GM21447 (cell line): ENCODE results near the gene BICD2.
A peak's percentile ranks its signal among the peaks of the same experiment; 100 is the strongest.

ENCODE experiments used
- ATAC-seq: cut with Tn5 transposase; IDR thresholded peaks from one replicate; pipeline ENCODE4 v1.9.1; 2021; ENCODE audit not compliant: unreplicated experiment

The BICD2 gene

GRCh38 chr9:92728831-92729734 is 35.5 kb downstream of the BICD2 start:
- peak; percentile 82 for ATAC-seq

DNA sequence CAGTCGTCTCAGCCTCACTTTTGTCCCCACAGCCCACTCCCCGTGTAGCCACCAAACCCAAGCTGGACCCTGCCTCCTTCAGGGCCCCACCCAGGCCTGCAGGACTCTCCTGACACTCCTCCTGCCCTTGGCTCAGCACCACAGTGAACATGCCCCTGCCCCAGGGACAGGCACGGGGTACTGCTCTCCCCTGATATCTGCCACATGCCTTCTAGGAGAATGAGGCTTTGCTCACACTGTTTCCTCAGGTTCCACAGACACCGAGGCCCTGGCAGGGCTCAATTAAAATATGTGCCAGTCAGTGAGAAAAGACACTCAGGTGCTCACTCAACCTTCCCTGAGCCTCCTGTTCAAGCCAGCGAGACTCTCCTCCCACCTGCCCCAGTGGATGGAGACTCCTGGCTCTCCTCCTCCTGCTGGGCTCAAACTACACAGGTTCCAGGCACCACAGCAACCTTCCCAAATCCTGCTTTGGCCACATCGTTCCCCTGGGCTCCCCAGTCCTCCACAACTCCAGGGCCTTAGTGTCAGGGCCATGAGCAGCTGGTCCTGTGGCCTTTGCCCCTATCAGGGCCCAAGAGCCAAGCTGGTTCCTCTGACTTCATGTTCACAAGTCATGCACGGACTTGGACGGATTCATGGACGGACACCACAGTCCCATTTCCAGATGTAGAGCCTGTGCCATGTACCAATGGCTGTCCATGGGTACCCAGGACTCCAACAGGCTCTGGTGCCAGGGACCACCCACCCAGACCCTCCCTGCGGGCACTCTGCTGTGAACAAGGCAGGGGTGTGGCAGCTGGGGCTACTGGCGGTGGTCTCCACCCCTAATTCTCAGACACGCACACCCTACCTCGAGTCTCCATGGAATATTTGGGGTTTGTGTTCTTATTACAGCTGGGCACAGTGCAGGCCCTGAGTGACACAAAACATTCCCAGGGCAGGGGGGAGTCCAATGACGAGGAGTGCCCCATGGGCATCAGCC is 36.6 kb downstream of the BICD2 start:
- ATAC-seq: no peak

DNA sequence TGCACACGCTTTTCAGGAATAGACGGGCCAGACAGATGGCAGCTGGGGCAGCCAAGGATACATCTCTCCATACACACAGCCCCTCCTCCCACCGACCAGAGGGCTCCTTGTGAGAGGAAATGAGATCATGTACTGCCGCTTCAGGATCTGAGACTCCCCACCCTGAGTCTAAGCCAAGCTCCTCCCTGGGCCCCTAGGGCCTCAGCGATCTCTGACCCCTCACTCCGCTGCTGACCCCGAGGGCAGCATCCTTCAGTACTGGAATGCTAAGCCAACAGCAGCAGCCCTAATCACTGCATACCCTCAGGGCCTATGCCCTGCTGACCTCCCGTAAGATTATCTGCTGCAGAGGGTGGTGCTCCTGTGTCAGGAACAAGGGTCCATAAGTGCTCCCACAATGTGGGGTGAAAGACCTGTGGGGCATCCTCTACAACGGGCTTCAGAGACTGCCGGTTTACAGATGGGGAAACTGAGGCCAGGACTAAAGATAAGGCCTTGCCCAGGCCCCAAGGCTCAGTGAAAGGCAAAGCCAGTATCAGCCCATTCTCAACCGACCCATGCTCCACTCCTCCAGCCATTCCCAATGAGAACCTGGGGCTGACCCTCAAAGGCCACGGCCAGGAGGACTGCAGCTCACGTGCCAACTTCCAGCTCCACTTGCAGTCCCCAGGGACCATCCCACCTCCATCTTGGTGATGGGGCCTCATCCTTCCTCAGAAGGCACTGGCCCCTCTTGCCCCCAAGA is 37.5 kb downstream of the BICD2 start:
- ATAC-seq: no peak

DNA sequence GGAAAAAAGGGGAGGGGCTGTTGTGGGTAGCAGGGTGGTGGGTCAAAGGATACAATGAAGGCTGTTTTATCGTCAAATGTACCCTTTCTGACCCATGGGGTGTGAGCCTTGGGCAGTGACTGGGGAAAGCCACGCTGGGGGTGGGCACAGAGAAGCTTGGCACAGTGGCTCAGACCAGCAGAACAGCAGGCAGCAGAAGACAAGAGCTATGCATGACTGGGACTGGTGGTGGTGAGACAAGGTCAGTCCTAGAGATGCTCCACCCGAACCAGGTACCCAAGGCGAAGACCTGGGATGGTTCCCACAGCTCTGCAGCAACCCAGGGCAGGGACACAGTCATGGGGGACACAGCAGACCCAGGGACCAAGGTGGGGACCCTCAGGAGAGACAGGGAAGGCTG is 38.3 kb downstream of the BICD2 start:
- ATAC-seq: no peak

DNA sequence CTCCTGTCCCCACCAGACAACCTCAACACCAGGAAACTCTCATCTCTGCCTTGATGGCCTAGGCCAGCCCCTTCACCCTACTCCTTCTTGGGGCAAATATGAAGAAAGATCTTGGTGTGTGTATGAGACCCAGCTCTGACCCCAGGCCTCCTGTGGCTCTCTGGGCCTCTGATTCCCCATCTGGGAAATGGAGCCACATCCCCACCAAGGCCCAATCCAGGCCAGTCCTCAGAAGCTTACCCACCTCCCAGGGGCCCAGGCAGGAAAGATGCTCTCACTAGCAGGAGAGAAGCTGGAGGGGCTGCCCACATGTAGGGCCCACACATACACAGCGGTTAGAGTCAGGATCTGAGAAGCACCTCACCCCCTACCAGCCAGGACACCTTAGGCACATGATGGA is 38.9 kb downstream of the BICD2 start:
- ATAC-seq: no peak

DNA sequence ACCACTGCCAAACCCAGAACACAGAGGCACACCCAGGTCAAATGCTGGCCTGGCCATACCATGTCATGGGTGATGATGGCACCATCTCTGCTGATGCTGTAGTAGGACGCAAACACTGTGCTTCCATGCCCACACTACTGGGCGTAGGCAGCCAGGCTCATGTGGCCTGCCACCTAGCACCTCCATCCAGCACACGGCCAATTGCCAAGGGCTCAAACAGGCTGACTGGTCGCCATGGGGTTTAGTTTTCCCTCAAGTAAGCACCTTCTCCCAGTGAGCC is 39.4 kb downstream of the BICD2 start:
- no peak for ATAC-seq

DNA sequence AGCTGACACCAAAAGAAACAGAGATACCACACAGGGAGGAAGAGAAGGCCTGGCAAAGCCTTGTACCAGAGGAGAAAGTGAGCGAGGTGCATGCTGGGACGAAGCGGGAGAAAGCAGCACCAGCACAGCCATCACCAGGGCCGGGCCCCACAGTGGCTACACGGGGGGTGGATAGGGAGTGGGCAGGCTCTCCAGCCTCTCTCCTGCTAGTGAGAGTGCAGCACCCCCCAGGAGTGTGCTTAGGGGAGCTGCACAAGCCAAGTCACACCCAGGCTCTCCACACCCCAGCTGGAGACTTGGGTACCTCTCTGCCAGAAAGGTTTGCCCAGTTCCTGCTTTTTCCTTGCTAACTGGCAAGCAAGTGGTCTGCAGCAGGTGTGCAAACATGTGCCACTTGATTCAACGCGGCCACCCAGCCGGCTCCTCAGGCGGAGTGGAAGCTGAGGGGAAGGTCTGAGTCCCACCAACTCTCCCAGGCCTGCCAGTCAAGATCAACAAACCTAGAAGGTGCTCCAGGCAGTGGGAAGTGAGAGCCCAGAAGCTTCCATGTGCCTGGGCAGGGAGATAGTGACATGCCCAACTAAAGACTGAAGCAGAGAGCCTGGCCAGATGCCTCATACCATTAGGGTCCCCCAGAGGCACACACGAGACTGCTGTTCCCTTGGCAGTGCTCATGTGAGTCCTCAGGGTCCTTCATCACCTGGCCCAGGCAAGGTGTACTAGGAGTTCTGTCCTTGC is 39.9 kb downstream of the BICD2 start:
- no peak for ATAC-seq

- no peak for ATAC-seq
Measured at GRCh38 chr9:92723801-92724323, 40.8 kb downstream of the BICD2 start.

- ATAC-seq: no peak
Measured at GRCh38 chr9:92723299-92723625, 41.4 kb downstream of the BICD2 start.

DNA sequence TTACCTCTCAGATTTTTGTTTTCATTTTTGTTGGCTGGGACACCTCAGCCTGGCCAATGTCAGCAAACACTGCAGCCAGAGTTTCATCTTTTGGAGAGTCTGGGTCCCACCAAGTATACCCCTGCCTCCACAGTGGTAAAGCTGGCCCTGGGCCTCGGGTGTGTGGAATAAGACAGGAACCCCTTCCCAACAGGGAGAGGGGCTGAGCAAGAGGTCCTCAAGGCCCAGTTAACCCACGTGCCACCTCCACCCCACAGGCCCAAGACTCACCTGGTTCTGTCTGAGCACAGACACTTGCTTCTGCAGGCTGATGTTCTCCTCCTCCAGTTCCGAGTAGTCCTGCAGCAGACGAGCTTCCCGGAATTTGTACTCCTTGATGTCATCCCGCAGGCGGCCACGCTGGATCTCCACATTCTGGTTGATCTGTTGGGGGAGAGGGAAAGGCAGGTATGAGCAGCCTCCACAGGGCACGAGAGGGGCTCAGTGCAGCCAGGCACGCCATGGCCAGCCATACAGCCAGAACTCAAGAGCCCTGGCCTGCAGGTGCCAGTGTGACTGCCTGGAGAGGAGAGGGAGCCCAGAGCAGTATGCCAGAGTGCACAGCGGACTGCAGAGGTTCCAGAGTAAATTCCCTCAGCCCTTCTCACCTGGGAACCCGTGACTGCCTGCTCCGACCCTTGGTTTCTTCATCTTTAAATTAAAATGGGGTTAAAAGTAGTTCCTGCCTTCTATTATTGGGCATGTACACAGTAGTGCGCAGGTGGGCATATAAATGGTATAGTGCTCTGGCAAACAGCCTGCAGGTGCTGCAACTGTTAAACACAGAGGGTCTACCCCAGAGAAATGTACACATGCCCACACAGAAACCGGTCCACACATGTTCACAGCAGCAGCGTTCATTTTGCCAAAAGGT is 42.0 kb downstream of the BICD2 start:
- no peak for ATAC-seq

GRCh38 chr9:92721548-92721947 is 43.1 kb downstream of the BICD2 start:
- ATAC-seq: no peak

- ATAC-seq: no peak
Measured at GRCh38 chr9:92720807-92721535, 43.7 kb downstream of the BICD2 start.

DNA sequence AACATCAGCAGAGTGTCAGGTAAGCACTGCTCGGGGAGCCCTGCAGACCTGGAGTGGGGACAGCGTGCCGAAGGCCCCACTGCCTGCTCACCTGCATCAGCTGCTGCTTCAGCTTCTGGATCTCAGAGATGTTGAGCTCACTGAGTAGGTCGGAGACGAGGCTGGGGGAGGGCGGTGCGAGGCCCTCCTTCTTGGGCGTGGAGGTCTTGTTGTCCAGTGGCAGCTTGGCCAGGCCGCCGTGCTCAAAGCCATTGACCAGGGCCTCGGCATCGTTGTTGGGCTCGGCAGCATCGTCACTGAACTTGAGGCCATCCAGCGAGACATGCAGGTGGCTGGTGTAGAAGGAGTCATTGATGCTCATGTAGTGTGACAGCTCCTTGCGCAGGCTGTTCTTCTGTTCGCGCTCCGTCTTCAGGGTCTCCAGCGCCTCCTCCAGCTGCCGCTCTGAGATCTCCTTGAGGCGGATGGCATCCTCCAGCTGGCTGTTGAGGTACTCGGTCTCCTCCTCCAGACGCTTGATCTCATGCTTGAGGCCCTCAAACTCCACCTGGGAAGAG is 44.3 kb downstream of the BICD2 start:
- no peak for ATAC-seq

GRCh38 chr9:92719028-92719647 is 45.5 kb downstream of the BICD2 start:
- ATAC-seq: no peak

DNA sequence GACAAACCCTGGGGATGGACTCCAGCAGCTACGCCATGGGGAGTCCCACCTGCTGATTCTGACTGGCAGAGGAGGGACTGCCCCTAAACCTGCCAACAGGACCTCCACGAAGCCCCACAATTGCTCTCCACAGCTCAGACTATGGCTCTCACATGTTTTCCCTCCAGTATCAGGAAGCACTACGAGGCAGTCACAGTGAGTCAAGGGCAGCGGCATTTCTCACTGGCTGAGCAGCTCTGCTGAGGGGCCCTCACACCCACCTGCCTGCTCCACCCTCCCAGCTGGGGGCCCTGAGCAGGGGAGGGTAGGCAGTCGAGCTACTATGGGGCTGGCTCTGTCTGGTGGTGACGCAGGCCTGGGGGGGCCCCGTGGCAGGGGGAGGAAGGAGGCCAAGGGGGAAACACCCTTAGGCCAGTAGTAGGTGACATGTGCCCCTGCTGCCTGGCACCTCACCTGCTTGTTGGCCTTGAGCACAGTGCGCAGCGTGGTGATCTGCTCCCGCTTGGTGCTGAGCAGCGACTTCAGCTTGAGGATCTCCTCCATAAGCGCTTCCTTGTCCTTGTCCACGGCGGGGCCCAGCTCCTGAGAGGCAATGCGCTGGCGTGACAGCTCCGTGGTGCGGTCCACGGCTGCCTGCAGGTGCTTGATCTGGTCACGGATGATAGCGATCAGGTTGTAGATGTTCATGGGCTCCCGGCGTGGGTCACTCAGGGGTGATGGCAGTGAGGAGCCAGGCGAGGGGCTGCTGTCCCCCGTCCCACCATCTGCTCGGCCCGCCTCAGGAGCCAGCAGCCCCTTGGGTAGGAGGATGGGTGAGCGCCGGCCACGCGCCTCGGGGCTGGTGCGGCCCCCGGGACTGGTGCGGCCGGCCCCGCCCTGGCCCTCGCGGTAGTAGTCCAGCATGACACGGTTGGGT is 46.3 kb downstream of the BICD2 start:
- ATAC-seq: no peak

DNA sequence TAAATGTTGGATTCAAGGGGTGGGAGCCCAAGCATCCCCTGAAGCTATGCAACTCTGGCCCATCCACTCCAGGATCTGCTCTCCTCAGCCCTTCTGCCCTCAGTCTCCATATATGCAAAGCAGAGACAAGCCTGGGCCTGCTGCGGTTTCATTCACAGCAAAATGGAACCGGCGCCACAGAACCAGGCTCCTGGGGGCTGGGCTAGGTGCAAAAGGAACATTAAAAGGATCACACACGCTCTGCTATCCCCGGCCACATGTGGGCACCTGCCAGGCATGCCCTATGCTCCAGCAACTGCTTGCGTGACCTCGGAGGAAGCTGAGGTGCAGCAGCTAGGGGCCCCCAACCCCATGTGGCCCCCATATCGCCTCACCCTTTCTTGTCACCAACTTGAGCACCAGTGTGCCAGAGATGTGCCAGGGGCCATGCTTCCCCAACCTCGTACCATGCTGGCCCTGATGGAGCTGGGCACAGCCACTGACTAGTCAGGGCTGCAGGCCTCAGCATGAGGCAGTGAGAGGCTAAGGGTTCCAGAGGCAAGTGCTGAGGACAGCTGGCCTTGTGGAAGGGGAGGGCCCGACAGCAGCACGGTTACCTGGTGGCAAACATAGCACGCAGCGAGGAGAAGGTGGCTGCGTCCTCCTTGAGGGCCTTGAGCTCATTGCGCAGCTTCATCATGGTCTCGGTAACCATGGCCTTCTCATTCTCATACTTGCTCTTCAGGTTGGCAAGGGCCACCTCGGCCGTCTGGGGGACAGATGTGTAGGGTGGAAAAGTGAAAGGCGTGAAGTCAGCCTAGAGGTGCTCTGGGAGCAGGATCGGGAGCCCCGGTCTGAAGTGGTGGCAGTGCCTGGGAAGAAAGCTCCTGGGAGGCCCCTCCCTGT is 47.2 kb downstream of the BICD2 start:
- ATAC-seq: no peak
